ENCODE measurements around the gene FRMPD4. TPM values are rescaled to one million over a fixed set of nuclear protein-coding genes. Genes with fewer than 3 reads are reported as not detected.

The FRMPD4 gene
- total and polyA plus RNA-seq, 9 donors: 0.01 to 0.20 (median 0.05) TPM; not detected in 6

- intact Hi-C loops (cut with DNase I): no loop called here
These were observed 476.0 kb downstream of the FRMPD4 start for GRCh38 chrX:12614266-12614665.

GRCh38 chrX:12615061-12615460 lies 476.8 kb downstream of the FRMPD4 start:
- intact Hi-C loops (cut with DNase I): no loop called here
- Histone ChIP-seq H3K9me3 (no peaks in the 10 kb centered on the region), H3K36me3 (no peaks in the 10 kb centered on the region), H3K4me1 (ENCODE audit: insufficient read depth) (no peaks in the 10 kb centered on the region), H3K4me3 (no peak overlapping the region), H3K27ac (no peak overlapping the region), H3K27me3 (no peaks in the 10 kb centered on the region)
- DNase-seq: no peak
- TF ChIP-seq POLR2A (IDR thresholded peaks at IDR 0.05): no peak
- no peak for TF ChIP-seq EP300 (IDR thresholded peaks at IDR 0.05)
- no peak for TF ChIP-seq CTCF (IDR thresholded peaks at IDR 0.05)

More at GRCh38 chrX:12614266-12614665, 476.0 kb downstream of the FRMPD4 start:
- 83 to 89% (median 88%) methylated on average over 5 of the region's 5 CpGs for WGBS, 3 donors
- no peak overlapping the region for H3K4me3 ChIP-seq
- H3K4me1 ChIP-seq (ENCODE audit: insufficient read depth): no peaks in the 10 kb centered on the region
- no peak for DNase-seq
- H3K27ac ChIP-seq: no peak overlapping the region
- TF ChIP-seq POLR2A (IDR thresholded peaks at IDR 0.05) (no peak), CTCF (IDR thresholded peaks at IDR 0.05) (no peak), EP300 (IDR thresholded peaks at IDR 0.05) (no peak)
- no peaks in the 10 kb centered on the region for H3K27me3 ChIP-seq
- H3K9me3 ChIP-seq: no peaks in the 10 kb centered on the region
- H3K36me3 ChIP-seq: no peaks in the 10 kb centered on the region

GRCh38 chrX:12617241-12617640 lies 479.0 kb downstream of the FRMPD4 start:
- H3K36me3 ChIP-seq: no peaks in the 10 kb centered on the region
- TF ChIP-seq POLR2A (IDR thresholded peaks at IDR 0.05) (no peak), CTCF (IDR thresholded peaks at IDR 0.05) (no peak), EP300 (IDR thresholded peaks at IDR 0.05) (no peak)
- no peak for DNase-seq
- no peak overlapping the region for H3K4me3 ChIP-seq
- H3K9me3 ChIP-seq: no peaks in the 10 kb centered on the region
- intact Hi-C loops (cut with DNase I): no loop called here
- H3K4me1 ChIP-seq (ENCODE audit: insufficient read depth): no peaks in the 10 kb centered on the region
- no peaks in the 10 kb centered on the region for H3K27me3 ChIP-seq
- H3K27ac ChIP-seq: no peak overlapping the region

GRCh38 chrX:12647230-12647629 lies 509.0 kb downstream of the FRMPD4 start:
- Histone ChIP-seq H3K9me3 (no peaks in the 10 kb centered on the region), H3K27me3 (no peaks in the 10 kb centered on the region), H3K36me3 (no peaks in the 10 kb centered on the region), H3K27ac (no peak overlapping the region), H3K4me3 (no peak overlapping the region), H3K4me1 (ENCODE audit: insufficient read depth) (no peaks in the 10 kb centered on the region)
- DNase-seq: no peak
- intact Hi-C loops (cut with DNase I): no loop called here
- WGBS, 3 donors: 63 to 96% (median 64%) methylated on average over 1 of the region's 1 CpG
- TF ChIP-seq POLR2A (IDR thresholded peaks at IDR 0.05) (no peak), CTCF (IDR thresholded peaks at IDR 0.05) (no peak), EP300 (IDR thresholded peaks at IDR 0.05) (no peak)

- Histone ChIP-seq H3K4me3 (no peak overlapping the region), H3K9me3 (no peaks in the 10 kb centered on the region), H3K4me1 (ENCODE audit: insufficient read depth) (no peaks in the 10 kb centered on the region), H3K36me3 (no peaks in the 10 kb centered on the region), H3K27ac (no peak overlapping the region), H3K27me3 (no peaks in the 10 kb centered on the region)
- 35 to 45% (median 40%) methylated on average over 5 of the region's 5 CpGs for WGBS, 3 donors
- intact Hi-C loops (cut with DNase I): no loop called here
- TF ChIP-seq CTCF (IDR thresholded peaks at IDR 0.05) (no peak), POLR2A (IDR thresholded peaks at IDR 0.05) (no peak), EP300 (IDR thresholded peaks at IDR 0.05) (no peak)
- DNase-seq: no peak
These were observed 510.7 kb downstream of the FRMPD4 start for GRCh38 chrX:12648995-12649394.
